Measurements from ENCODE around the gene CHCHD10.
A peak's percentile ranks its signal among the peaks of the same experiment; 100 is the strongest.

CHCHD10 gene

GRCh38 chr22:23793326-23793725, 25.6 kb upstream of the CHCHD10 start:
- ChIA-PET POLR2A (no interaction called here), CTCF (interaction anchor here (0.7 kb wide), 1 partner anchor 43 kb away, joined by 3 read pairs; the partner anchor contains the start of gene ZNF70)
- Histone ChIP-seq H3K27me3 (replicated peaks in 2 of 5; ENCODE audit: control insufficient read depth in 4 of 5, insufficient read depth in 5 of 5, low read length in 4 of 5) (no peaks in the 10 kb centered on the region), H3K4me3 (ENCODE audit: control insufficient read depth in 1 of 7, extremely low read depth in 1 of 7, insufficient read depth in 4 of 7, low read depth in 2 of 7, low read length in 6 of 7) (no peak overlapping the region), H3K27ac (ENCODE audit: insufficient read depth in 1 of 2, low read depth in 1 of 2, low read length in 2 of 2, poor library complexity in 1 of 2, severe bottlenecking in 2 of 2) (no peak overlapping the region), H3K4me1 (ENCODE audit: control extremely low read depth in 1 of 4, control insufficient read depth in 4 of 4, insufficient read depth in 4 of 4, low read length in 3 of 4) (peaks cover 0 to 3% (median 2%) of the 10 kb centered on the region in 4 experiments), H3K36me3 (ENCODE audit: control insufficient read depth in 4 of 4, insufficient read depth in 4 of 4, low read length in 3 of 4) (peaks cover 11 to 66% (median 49%) of the 10 kb centered on the region in 4 experiments), H3K9me3 (ENCODE audit: control extremely low read depth in 1 of 5, control insufficient read depth in 4 of 5, insufficient read depth in 2 of 5, low read depth in 1 of 5, low read length in 4 of 5) (no peaks in the 10 kb centered on the region)
- DNase-seq, result no peak
- WGBS (ENCODE audit: insufficient coverage), result 93% methylated on average over 6 of the region's 8 CpGs

- H3K36me3 ChIP-seq (ENCODE audit: control insufficient read depth in 4 of 4, insufficient read depth in 4 of 4, low read length in 3 of 4), result peaks cover 11 to 58% (median 44%) of the 10 kb centered on the region in 4 experiments
- H3K27me3 ChIP-seq (replicated peaks in 2 of 5; ENCODE audit: control insufficient read depth in 4 of 5, insufficient read depth in 5 of 5, low read length in 4 of 5), result no peaks in the 10 kb centered on the region
- H3K27ac ChIP-seq (ENCODE audit: insufficient read depth in 1 of 2, low read depth in 1 of 2, low read length in 2 of 2, poor library complexity in 1 of 2, severe bottlenecking in 2 of 2), result no peak overlapping the region
- WGBS (ENCODE audit: insufficient coverage), result 98% methylated on average over 25 of the region's 25 CpGs
- POLR2A ChIA-PET, result no interaction called here
- H3K4me3 ChIP-seq (ENCODE audit: control insufficient read depth in 1 of 7, extremely low read depth in 1 of 7, insufficient read depth in 4 of 7, low read depth in 2 of 7, low read length in 6 of 7), result no peak overlapping the region
- H3K9me3 ChIP-seq (ENCODE audit: control extremely low read depth in 1 of 5, control insufficient read depth in 4 of 5, insufficient read depth in 2 of 5, low read depth in 1 of 5, low read length in 4 of 5), result no peaks in the 10 kb centered on the region
- DNase-seq, result no peak
- peaks cover 8 to 13% (median 11%) of the 10 kb centered on the region in 4 experiments for H3K4me1 ChIP-seq (ENCODE audit: control extremely low read depth in 1 of 4, control insufficient read depth in 4 of 4, insufficient read depth in 4 of 4, low read length in 3 of 4)
- CTCF ChIA-PET, result no interaction called here
These were observed 24.2 kb upstream of the CHCHD10 start for GRCh38 chr22:23791738-23792645.

- H3K27ac ChIP-seq (ENCODE audit: insufficient read depth in 1 of 2, low read depth in 1 of 2, low read length in 2 of 2, poor library complexity in 1 of 2, severe bottlenecking in 2 of 2), result no peak overlapping the region
- CTCF ChIA-PET, result no interaction called here
- H3K36me3 ChIP-seq (ENCODE audit: control insufficient read depth in 4 of 4, insufficient read depth in 4 of 4, low read length in 3 of 4), result peaks cover 5 to 53% (median 38%) of the 10 kb centered on the region in 4 experiments
- POLR2A ChIA-PET, result no interaction called here
- no peak for DNase-seq
- H3K9me3 ChIP-seq (ENCODE audit: control extremely low read depth in 1 of 5, control insufficient read depth in 4 of 5, insufficient read depth in 2 of 5, low read depth in 1 of 5, low read length in 4 of 5), result no peaks in the 10 kb centered on the region
- no peak overlapping the region for H3K4me3 ChIP-seq (ENCODE audit: control insufficient read depth in 1 of 7, extremely low read depth in 1 of 7, insufficient read depth in 4 of 7, low read depth in 2 of 7, low read length in 6 of 7)
- WGBS (ENCODE audit: insufficient coverage), result 92% methylated on average over 8 of the region's 11 CpGs
- H3K4me1 ChIP-seq (ENCODE audit: control extremely low read depth in 1 of 4, control insufficient read depth in 4 of 4, insufficient read depth in 4 of 4, low read length in 3 of 4), result peaks cover 8 to 19% (median 17%) of the 10 kb centered on the region in 4 experiments
- no peaks in the 10 kb centered on the region for H3K27me3 ChIP-seq (replicated peaks in 2 of 5; ENCODE audit: control insufficient read depth in 4 of 5, insufficient read depth in 5 of 5, low read length in 4 of 5)
These were observed 23.3 kb upstream of the CHCHD10 start for GRCh38 chr22:23790819-23791737.

GRCh38 chr22:23789638-23790037, 21.9 kb upstream of the CHCHD10 start:
- DNase-seq, result no peak
- H3K36me3 ChIP-seq (ENCODE audit: control insufficient read depth in 4 of 4, insufficient read depth in 4 of 4, low read length in 3 of 4), result peaks cover 5 to 43% (median 28%) of the 10 kb centered on the region in 4 experiments
- H3K9me3 ChIP-seq (ENCODE audit: control extremely low read depth in 1 of 5, control insufficient read depth in 4 of 5, insufficient read depth in 2 of 5, low read depth in 1 of 5, low read length in 4 of 5), result no peaks in the 10 kb centered on the region
- no peak overlapping the region for H3K4me3 ChIP-seq (ENCODE audit: control insufficient read depth in 1 of 7, extremely low read depth in 1 of 7, insufficient read depth in 4 of 7, low read depth in 2 of 7, low read length in 6 of 7)
- peaks cover 8 to 25% (median 20%) of the 10 kb centered on the region in 4 experiments for H3K4me1 ChIP-seq (ENCODE audit: control extremely low read depth in 1 of 4, control insufficient read depth in 4 of 4, insufficient read depth in 4 of 4, low read length in 3 of 4)
- CTCF ChIA-PET, result interaction anchor here (0.6 to 2.4 kb wide), 10 partner anchors 9 to 60 kb away, joined by 3 to 14 read pairs (median 3); partner anchors contain the start of gene CHCHD10
- WGBS (ENCODE audit: insufficient coverage), result 92% methylated on average over 4 of the region's 4 CpGs
- no peak overlapping the region for H3K27ac ChIP-seq (ENCODE audit: insufficient read depth in 1 of 2, low read depth in 1 of 2, low read length in 2 of 2, poor library complexity in 1 of 2, severe bottlenecking in 2 of 2)
- no peaks in the 10 kb centered on the region for H3K27me3 ChIP-seq (replicated peaks in 2 of 5; ENCODE audit: control insufficient read depth in 4 of 5, insufficient read depth in 5 of 5, low read length in 4 of 5)
- POLR2A ChIA-PET, result no interaction called here

GRCh38 chr22:23789121-23789520, 21.3 kb upstream of the CHCHD10 start:
- Histone ChIP-seq H3K27me3 (replicated peaks in 2 of 5; ENCODE audit: control insufficient read depth in 4 of 5, insufficient read depth in 5 of 5, low read length in 4 of 5) (no peaks in the 10 kb centered on the region), H3K36me3 (ENCODE audit: control insufficient read depth in 4 of 4, insufficient read depth in 4 of 4, low read length in 3 of 4) (peaks cover 5 to 38% (median 25%) of the 10 kb centered on the region in 4 experiments), H3K4me1 (ENCODE audit: control extremely low read depth in 1 of 4, control insufficient read depth in 4 of 4, insufficient read depth in 4 of 4, low read length in 3 of 4) (peaks cover 8 to 30% (median 25%) of the 10 kb centered on the region in 4 experiments), H3K4me3 (ENCODE audit: control insufficient read depth in 1 of 7, extremely low read depth in 1 of 7, insufficient read depth in 4 of 7, low read depth in 2 of 7, low read length in 6 of 7) (no peak overlapping the region), H3K27ac (ENCODE audit: insufficient read depth in 1 of 2, low read depth in 1 of 2, low read length in 2 of 2, poor library complexity in 1 of 2, severe bottlenecking in 2 of 2) (peak overlapping the region in 1 of 2 experiments; percentile 17), H3K9me3 (ENCODE audit: control extremely low read depth in 1 of 5, control insufficient read depth in 4 of 5, insufficient read depth in 2 of 5, low read depth in 1 of 5, low read length in 4 of 5) (no peaks in the 10 kb centered on the region)
- WGBS (ENCODE audit: insufficient coverage), result 95% methylated on average over 4 of the region's 4 CpGs
- no peak for DNase-seq
- POLR2A ChIA-PET, result no interaction called here
- CTCF ChIA-PET, result interaction anchor here (0.6 to 2.4 kb wide), 11 partner anchors 9 to 61 kb away, joined by 3 to 14 read pairs (median 3); partner anchors contain the start of gene CHCHD10

- DNase-seq, result no peak
- POLR2A ChIA-PET, result interaction anchor here (0.6 kb wide), 1 partner anchor 69 kb away, joined by 5 read pairs; no protein-coding TSS in a partner anchor
- WGBS (ENCODE audit: insufficient coverage), result 100% methylated on average over 2 of the region's 3 CpGs
- CTCF ChIA-PET, result interaction anchor here (0.9 to 2.4 kb wide), 6 partner anchors 10 to 62 kb away, joined by 3 to 14 read pairs (median 5); partner anchors contain the start of gene CHCHD10
- peak overlapping the region in 6 of 7 experiments; percentile 81 to 93 (median 84) for H3K4me3 ChIP-seq (ENCODE audit: control insufficient read depth in 1 of 7, extremely low read depth in 1 of 7, insufficient read depth in 4 of 7, low read depth in 2 of 7, low read length in 6 of 7)
- peak overlapping the region; percentile 93 to 96 for H3K27ac ChIP-seq (ENCODE audit: insufficient read depth in 1 of 2, low read depth in 1 of 2, low read length in 2 of 2, poor library complexity in 1 of 2, severe bottlenecking in 2 of 2)
- no peaks in the 10 kb centered on the region for H3K9me3 ChIP-seq (ENCODE audit: control extremely low read depth in 1 of 5, control insufficient read depth in 4 of 5, insufficient read depth in 2 of 5, low read depth in 1 of 5, low read length in 4 of 5)
- no peaks in the 10 kb centered on the region for H3K27me3 ChIP-seq (replicated peaks in 2 of 5; ENCODE audit: control insufficient read depth in 4 of 5, insufficient read depth in 5 of 5, low read length in 4 of 5)
- peaks cover 8 to 42% (median 37%) of the 10 kb centered on the region in 4 experiments for H3K4me1 ChIP-seq (ENCODE audit: control extremely low read depth in 1 of 4, control insufficient read depth in 4 of 4, insufficient read depth in 4 of 4, low read length in 3 of 4)
- peaks cover 4 to 30% (median 18%) of the 10 kb centered on the region in 4 experiments for H3K36me3 ChIP-seq (ENCODE audit: control insufficient read depth in 4 of 4, insufficient read depth in 4 of 4, low read length in 3 of 4)
These were observed 20.1 kb upstream of the CHCHD10 start for GRCh38 chr22:23787910-23788309.

Data from common myeloid progenitor, CD34-positive (primary cell).